MV-4-11 (cell line): ENCODE data around the gene MMP11.

Source experiments
- DNase-seq: peaks from one replicate; lab custom pipeline; 2025; lab: John Stamatoyannopoulos, UW

The MMP11 gene, protein sequence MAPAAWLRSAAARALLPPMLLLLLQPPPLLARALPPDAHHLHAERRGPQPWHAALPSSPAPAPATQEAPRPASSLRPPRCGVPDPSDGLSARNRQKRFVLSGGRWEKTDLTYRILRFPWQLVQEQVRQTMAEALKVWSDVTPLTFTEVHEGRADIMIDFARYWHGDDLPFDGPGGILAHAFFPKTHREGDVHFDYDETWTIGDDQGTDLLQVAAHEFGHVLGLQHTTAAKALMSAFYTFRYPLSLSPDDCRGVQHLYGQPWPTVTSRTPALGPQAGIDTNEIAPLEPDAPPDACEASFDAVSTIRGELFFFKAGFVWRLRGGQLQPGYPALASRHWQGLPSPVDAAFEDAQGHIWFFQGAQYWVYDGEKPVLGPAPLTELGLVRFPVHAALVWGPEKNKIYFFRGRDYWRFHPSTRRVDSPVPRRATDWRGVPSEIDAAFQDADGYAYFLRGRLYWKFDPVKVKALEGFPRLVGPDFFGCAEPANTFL

DNA sequence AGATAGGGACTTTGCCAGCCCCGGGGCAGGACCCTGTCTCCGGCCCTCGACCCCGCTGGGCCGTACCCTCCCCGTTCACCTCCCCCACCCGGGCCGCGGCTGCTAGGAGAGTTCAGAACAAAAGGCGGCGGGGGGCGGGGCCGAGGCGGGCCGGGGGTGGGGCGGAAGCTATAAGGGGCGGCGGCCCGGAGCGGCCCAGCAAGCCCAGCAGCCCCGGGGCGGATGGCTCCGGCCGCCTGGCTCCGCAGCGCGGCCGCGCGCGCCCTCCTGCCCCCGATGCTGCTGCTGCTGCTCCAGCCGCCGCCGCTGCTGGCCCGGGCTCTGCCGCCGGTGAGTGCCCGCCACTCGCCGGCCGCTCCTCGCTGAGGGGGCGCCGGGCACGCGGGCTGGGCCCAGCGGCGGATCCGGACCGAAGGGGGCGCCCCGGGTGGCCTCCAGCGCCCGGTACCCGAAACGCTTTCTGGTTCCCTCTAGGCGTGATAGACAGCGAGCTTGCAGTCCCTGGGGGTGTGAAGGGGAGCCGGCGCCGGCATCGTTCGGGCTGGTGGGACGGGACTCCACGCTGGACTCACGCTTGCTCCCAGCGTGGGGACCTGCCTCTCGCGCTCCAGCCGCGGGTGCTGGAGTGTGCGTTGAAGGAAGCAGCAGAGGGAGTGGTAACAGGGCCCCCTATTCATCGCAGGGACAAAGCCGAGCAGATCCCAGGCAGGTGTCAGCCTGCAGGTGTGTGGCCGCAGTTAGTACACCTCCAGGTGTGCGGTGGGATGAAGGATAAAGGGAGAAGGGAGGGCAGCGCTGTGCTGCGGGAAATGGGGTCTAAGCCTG is at the start of gene MMP11:
Gene MMP11 (plus strand): TSS at position 201 of the 825 bp plus-strand sequence. CDS start 22 bp downstream, at position 223.
- DNase-seq, result no peak

DNA sequence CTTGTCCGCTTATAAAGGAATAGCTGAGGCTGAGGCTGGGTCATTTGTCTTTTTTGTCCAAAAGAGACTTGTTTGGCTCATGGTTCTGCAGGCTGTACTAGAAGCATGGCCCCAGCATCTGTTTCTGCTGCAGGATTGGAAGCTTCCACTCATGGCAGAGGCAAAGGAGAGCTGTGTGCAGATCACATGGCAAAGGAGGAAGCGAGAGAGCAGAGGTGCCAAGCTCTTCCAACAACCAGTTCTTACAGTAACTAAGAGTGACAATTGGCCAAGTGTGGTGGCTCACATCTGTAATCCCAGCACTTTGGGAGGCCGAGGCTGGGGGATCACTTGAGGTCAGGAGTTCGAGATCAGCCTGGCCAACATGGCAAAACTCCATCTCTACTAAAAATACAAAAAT is 44.5 kb upstream of the MMP11 start:
- peak; percentile 88 for DNase-seq

DNA sequence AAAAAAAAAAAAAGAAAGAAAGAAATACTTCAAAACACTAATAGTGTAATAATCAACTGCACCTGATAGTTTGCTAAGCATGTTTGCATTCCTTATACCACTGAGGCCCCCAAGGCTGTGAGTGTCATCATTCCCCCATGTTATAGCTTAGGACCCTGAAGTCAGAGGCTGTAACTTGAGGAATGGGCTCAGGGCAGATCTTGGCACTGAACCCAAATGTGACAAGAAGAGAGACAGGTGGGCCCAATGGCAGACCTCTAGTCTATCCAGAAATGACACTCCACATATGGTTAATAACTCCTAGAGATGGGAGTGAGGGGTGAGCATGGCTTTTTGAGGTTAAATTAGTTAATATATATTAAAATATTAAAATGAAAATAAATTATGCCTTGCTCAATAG is 35.0 kb upstream of the MMP11 start:
- no peak for DNase-seq

DNA sequence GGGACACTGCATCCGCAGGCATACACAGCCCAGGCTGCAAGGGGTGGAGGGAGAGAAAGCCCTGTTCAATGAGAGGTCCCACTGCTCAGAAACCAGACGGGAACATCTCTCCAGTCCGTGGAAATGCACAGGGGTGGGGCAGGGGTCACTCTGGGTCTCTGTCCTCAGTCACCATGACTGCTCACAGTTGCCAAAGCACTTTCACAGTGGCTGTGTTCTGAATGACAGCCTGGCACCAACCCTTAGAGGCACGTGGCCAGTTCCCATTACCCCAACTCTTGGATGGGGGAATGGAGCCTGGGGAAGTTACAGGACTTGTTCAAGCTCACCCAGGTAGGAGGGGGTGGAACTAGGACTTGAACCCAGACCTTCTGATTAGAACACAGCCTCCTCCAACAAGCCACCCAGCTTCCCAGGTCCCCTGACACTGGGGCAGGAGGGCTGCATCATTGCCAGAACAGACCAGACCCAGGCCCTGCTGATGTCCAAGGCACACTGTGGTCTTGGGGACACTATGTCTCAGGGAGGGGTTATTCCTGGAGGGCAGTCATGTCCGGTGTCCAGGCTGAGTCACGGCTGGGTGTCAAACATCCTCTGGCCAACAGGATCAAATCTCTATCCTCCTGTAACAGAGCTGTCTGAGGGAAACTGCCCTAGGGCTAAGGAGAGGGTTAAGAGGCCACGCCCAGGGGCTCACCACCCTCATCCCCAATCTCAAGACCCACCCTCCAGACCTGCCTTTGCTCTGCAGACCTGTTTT is 30.0 kb upstream of the MMP11 start:
- no peak for DNase-seq

DNA sequence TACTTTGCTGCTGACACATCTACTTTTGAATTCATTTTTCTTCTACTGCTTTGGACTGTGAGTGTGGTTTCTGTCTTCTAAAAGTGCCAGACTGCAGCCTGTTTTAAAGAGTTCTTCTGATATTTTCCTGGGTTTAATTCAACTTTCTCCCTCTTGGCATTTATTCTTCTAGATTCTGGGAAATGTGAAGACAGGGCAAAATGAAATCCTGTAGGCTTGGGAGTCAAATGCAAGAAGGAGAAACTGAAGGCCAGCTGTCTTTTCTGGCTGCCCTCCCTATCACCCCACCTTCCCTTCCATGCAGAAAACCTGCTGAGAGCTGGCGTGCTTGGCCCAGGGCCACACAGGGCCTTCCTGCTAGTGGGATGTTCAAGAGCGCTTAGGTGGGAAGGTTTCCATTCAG is 29.3 kb upstream of the MMP11 start:
- DNase-seq, result no peak

DNA sequence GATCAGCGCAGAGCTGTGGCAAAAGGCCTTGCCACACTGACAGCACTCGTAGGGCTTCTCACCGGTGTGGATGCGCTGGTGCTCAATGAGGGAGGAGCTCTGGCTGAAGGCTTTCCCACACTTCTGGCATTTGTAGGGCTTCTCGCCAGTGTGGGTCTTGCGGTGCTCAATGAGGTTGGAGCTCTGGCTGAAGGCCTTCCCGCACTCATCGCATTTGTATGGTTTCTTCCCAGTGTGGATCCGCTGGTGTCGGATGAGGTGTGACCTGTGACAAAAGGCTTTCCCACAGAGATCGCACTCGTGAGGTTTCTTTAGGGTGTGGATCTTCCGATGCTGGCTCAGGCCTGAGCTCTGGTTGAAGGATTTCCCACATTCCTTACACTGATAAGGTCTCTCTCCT is 28.6 kb upstream of the MMP11 start:
- DNase-seq, result no peak

DNA sequence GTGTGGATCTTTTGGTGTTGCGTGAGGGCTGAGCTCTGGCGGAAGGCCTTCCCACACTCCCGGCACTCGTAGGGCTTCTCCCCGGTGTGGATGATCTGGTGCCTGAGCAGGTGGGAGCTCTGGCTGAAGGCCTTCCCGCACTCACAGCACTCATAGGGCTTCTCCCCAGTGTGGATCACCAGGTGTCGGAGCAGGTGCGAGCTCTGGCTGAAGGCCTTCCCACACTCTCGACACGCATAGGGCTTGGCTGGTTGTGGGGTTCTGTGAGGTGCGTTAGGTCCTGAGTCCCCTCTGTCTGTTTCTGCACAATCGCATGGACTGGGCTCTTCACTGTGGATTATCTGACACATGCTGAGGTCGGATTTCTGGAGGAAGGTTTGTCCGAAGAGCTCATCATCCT is 28.2 kb upstream of the MMP11 start:
- no peak for DNase-seq

DNA sequence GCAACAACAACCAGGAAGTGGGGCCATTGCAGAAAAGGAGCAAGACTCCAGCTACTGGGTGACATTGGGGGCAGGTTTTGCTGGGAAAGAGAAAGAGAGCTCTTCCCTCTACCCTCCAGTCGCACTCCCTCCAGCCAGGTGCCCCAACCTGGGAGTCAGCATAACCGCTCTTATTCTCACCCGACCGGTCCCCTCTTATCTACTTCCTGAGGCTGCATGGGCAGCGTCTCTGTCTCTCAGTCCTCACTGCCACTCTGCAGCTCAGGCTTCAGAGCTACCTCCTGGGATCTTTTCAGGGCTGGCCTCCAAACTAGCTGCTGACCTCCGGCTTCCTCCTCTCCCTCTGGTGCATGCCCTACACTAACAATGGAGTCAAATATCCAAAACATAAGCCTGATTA is 26.9 kb upstream of the MMP11 start:
- DNase-seq, result peak; percentile 42

DNA sequence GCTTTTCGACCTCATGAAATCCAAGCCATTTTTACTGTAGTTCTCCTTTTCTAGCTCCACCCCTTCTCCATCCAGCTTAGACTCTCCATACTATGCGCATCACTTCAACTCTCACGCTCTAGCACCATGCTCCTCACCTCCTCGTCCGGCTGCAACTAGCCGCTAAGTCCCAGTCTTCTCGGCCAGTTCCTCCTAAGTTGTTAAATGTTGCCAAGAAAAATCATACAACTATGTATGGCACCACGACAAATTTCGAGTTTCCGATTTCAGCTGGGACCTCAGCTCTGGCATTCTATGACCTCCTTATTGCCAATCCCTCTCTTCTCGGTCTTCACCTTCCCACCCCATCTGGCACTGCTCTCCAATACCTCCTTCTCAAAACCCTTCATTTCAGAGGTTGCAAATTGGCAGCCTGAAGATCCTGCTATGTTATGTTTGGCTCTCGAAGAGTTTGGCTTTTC is 22.8 kb upstream of the MMP11 start:
- DNase-seq, result peak; percentile 55

DNA sequence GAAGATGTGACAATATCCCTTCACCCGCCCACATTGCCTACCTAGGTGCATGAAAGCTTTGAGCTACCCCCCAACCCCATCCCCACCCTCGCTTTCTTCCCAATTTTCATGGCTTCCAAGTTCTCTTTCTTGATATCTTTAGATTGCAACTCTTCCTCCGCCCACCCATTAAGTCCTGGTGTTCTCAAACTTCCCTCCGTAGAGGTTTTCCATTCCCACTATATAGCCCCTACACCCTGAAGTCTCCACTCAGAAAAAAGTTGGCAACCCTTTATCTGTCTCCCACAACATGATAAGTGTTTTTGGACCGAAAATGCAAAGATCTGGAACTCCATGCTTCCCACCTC is 22.3 kb upstream of the MMP11 start:
- DNase-seq, result no peak

DNA sequence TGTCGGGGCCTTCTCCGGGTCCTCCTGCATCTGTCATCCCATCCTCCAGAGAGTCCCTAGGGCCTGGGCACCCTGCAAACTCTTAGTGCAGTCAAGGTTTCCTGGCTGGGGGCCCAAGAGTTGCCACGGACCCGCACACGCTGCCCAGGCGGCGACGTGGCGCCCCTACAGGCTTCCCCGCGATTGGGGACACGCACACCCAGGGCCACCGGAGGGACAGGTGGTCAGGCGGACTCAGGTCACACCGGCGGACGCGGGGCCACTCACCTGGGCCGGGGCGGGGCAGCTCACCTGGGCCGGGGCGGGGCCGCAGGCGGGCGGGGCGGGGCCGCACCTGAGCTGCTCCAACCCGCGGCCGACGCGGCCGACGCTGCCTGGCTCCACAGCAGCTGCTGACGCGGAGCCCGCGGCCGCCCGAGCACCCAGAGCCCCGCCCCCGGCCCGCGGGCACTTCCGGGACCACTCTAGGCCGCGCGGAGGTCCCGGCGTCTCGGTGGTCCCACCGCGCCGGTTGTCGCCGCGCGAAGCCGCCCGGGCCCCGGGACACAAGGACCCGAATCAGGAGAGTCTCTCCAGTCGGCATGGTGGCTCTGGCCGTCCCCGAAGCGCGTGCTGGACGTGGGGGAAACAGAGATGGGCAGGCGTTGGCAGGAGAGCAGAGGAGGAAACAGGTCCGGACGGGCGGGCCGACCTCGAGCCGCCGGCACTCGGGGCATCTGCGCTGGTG is 21.8 kb upstream of the MMP11 start, which contains the start of gene ZNF70:
Gene ZNF70 (minus strand): TSS at position 399 of the 727 bp plus-strand sequence. CDS start 5,972 bp downstream, outside the sequence.
- DNase-seq, result peak; percentile 69

DNA sequence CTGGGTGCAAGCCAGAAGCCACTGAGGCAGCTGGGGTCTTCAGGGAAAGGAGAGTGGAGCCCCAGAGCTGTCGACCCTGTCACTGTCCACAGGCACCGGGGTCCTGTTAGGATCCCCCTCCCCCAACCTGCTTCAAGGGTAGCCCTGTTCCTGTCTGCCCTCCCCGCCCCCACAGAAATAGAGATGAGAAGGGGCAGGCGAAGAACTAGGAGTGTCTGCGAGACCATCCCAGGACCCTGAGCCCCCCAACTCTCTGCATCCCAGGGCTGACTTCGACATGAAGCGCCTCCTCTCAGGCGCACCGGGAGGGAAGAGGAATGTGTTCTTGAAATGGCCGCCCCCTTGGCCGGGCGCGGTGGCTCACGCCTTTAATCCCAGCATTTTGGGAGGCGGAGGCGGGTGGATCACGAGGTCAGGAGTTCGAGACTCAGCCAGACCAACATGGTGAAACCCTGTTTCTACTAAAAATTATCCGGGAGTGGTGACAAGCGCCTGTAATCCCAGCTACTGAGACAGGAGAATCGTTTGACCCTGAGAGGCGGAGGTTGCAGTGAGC is 21.1 kb upstream of the MMP11 start:
- no peak for DNase-seq

DNA sequence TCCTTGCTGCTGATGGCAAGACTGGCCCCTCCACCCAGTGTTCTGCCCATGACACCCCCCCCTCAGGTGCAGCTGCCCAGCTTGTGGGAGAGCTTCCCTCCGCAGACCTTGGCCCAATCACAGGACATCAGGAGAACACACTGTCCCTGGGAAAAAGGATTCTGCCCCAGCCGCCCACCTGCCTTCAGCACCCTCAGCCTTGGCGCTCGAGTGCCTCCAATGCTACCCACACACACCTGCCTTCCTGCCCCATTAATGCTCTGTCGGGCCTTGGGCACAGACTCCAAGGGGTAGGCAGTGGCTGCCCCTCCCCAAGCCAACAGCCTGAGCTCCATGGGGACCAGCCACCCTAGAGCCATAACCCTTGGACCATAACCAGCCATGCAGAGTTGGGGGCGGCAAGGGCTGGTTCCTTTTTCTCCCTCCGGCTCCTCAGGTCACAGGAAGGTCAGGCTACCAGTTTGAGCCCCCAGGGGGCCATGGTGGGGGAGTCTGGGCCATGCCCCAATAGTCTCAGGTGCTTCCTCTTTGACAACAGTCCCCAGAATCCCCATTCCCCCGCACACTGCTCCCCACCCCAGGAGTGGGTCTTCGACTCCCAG is 20.5 kb upstream of the MMP11 start:
- peak; percentile 43 for DNase-seq

DNA sequence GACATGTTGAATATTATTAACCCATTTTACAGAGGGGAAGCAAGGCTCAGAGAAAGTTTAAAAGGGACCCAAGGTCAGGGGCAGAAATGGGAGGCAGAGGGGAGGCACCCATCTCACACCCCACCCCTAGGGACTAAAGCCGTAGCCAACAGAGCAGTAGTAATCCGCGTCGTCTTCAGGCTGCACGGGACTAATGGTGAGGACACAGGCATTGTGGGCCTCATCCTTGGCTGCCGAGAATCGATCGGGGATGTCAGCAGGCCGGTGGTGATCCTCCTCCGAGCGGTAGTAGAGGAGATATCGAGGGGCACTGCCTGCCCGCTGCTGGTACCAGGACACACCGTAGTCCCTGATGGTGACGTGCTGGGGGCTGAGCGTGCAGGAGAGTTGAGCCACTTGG is 19.9 kb upstream of the MMP11 start:
- no peak for DNase-seq

DNA sequence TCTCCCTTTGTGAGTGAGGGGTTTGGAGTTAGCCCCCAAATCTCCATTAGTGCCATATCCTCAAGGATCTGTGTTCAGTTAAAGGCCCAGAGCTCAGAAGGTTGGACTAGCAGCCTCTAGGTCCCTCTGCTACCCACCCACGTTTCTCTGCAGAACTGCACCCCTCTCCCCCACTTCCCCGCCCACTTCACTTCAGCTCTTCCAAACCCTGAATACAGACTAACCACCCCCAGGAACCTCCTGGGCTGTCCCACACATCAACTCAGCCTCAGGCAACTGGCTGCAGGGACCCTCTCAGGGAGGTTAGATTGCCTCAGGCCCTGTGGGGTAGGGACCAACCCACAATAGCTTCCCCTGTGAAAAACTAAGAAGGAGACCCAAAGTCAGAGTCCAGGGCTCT is 19.3 kb upstream of the MMP11 start:
- DNase-seq, result no peak

DNA sequence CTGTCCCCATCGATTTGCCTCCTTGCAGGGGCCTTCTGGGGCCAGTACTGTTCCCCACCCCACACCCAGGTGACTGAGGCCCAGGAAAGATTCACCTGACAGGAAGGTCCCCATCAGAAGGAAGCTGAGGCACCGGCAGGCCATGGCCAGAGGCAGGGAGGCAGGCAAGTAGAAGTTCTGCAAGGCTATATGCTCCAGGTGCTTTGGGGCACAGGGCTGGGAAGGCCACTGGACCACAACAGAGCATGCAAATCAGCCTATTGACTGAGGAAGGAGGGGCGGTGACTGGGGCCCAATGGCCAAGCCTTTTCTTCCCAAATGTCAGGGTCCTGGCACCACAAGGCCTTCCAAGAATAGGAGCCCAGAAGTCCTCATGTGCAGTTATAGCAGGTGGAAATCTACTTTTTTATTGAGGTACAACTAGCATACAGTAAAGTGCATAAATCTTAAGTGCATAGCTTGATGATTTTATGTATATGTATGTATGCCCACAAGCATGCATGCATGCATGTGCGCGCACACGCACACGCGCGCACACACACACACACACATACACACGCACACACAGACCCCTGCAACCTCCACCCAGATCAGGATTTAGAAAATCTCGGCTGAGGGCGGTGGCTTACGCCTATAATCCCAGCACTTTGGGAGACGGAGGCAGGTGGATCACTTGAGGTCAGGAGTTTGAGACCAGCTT is 18.3 kb upstream of the MMP11 start, which contains the start of gene VPREB3:
Gene VPREB3 (minus strand): TSS at position 206 of the 700 bp plus-strand sequence. CDS start 62 bp downstream, at position 144.
- DNase-seq, result no peak

DNA sequence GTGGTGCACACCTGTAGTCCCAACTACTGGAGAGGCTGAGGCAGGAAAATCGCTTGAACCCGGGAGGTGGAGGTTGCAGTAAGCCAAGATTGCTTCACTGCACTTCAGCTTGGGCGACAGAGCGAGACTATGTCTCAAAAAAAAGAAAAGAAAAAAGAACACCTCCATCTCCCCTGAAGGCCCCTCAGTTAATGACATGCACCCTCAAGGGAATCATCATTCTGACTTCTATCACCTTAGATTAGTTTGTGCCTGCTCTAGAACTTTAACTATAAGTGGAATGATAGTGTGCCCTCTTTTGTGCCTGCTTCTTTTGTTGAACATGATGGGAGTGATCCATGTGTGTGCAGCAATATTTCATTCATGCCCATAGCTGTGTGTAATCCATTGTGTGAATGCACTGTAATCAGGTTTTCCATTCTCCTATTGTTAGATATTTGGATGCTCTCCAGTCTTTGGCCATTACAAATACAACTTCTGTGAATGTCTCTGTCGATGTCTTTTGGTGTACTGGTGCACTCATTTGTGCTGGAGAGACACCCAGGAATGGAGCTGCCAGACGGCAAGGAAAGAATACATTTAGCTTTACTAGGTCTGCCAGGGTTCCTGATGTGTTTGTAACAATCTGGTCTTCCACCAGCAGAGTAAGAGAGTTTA is 17.5 kb upstream of the MMP11 start:
- DNase-seq, result no peak

DNA sequence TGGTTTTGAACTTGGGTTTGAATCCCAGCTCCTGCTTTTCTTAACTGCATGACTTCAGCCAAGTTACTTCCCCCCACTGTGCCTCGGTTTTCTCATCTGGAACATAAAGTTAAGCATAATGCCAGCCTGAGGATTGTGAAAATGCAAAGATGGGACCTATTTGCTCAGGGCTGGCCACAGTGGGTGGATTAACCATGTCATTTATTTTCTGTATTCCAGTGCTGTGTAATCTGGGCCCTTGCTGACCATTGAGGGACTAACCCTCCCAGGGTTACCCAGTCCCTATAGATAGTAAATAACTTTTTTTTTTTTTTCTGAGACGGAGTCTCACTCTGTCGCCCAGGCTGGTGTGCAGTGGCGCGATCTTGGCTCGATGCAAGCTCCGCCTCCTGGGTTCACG is 16.9 kb upstream of the MMP11 start:
- DNase-seq, result no peak

DNA sequence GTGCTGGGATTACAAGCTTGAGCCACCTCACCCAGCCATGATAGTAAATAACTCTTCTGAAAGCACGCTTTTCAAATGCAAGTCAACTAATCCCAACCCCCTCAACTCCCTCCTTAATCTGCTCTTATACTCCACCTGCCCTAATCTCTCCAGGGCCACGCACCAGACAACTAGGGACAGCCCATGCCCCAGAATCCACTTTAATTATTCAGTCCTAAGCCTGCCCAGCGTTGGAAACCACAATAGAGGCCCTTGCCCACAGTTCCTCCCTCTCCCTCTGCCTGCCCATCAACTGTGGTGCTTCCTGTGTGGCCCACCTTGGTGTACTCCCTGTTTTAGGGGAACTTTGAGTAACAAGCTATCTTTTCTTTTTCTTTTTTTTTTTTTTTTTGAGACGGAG is 15.8 kb upstream of the MMP11 start:
- peak; percentile 19 for DNase-seq
